Inflammatory macrophage treated with lipopolysaccharide for 4 hours (primary cell): ENCODE results near the gene SLC24A4.
"Not testable (repeated sequence)": the region's sequence is repeated elsewhere in the genome, so short reads cannot be mapped to it uniquely, and the experiment has no call there.

Experiments
- DNase-seq: peaks from one replicate; pipeline ENCODE4 v3.0.0-alpha.2; 2020

Gene SLC24A4

GRCh38 chr14:92373336-92373735 lies 50.4 kb downstream of the SLC24A4 start:
- no peak for DNase-seq

GRCh38 chr14:92380131-92380530 lies 57.2 kb downstream of the SLC24A4 start:
- no peak for DNase-seq

- no peak for DNase-seq
These were observed 57.6 kb downstream of the SLC24A4 start for GRCh38 chr14:92380582-92380981.

- peak; percentile 16 for DNase-seq
These were observed 59.7 kb downstream of the SLC24A4 start for GRCh38 chr14:92382677-92383076.

- no peak for DNase-seq
These were observed 60.8 kb downstream of the SLC24A4 start for GRCh38 chr14:92383805-92384204.

- no peak for DNase-seq
These were observed 61.6 kb downstream of the SLC24A4 start for GRCh38 chr14:92384461-92385133.

GRCh38 chr14:92385561-92385960 lies 62.6 kb downstream of the SLC24A4 start:
- no peak for DNase-seq

GRCh38 chr14:92386165-92386564 lies 63.2 kb downstream of the SLC24A4 start:
- DNase-seq, result no peak

GRCh38 chr14:92386637-92387036 lies 63.7 kb downstream of the SLC24A4 start:
- DNase-seq, result peak; percentile 90

- DNase-seq, result no peak
These were observed 64.6 kb downstream of the SLC24A4 start for GRCh38 chr14:92387578-92387977.

- no peak for DNase-seq
These were observed 66.7 kb downstream of the SLC24A4 start for GRCh38 chr14:92389598-92390158.

- DNase-seq, result peak; percentile 75
These were observed 68.8 kb downstream of the SLC24A4 start for GRCh38 chr14:92391726-92392125.

- peak; percentile 48 for DNase-seq
These were observed 69.7 kb downstream of the SLC24A4 start for GRCh38 chr14:92392711-92393110.

GRCh38 chr14:92397150-92397952 lies 74.4 kb downstream of the SLC24A4 start:
- DNase-seq, result peak; percentile 96

- DNase-seq, result no peak
These were observed 75.1 kb downstream of the SLC24A4 start for GRCh38 chr14:92397953-92398564.

- no peak for DNase-seq
These were observed 76.1 kb downstream of the SLC24A4 start for GRCh38 chr14:92398888-92399636.

- peak; percentile 96 for DNase-seq
These were observed 77.8 kb downstream of the SLC24A4 start for GRCh38 chr14:92400579-92401444.

GRCh38 chr14:92401561-92401960 lies 78.6 kb downstream of the SLC24A4 start:
- no peak for DNase-seq

GRCh38 chr14:92402500-92402899 lies 79.5 kb downstream of the SLC24A4 start:
- not testable (repeated sequence) for DNase-seq

GRCh38 chr14:92404018-92404417 lies 81.1 kb downstream of the SLC24A4 start:
- DNase-seq, result peak; percentile 59

- DNase-seq, result no peak
These were observed 81.5 kb downstream of the SLC24A4 start for GRCh38 chr14:92404421-92404820.

- no peak for DNase-seq
These were observed 82.0 kb downstream of the SLC24A4 start for GRCh38 chr14:92404938-92405337.
